NCI-H128 (cell line): ENCODE data around the gene ALG14.

Experiments
- DNase-seq: peaks from one replicate; lab custom pipeline; 2025; ENCODE audit not compliant: unreplicated experiment; lab: John Stamatoyannopoulos, UW

Gene ALG14

GRCh38 chr1:94986783-94987182 lies 86.0 kb downstream of the ALG14 start:
- DNase-seq = no peak

- no peak for DNase-seq
Observed at GRCh38 chr1:94983171-94983739, 89.5 kb downstream of the ALG14 start.

GRCh38 chr1:94982398-94982797 lies 90.4 kb downstream of the ALG14 start:
- no peak for DNase-seq

GRCh38 chr1:94981575-94981973 lies 91.2 kb downstream of the ALG14 start:
- no peak for DNase-seq

GRCh38 chr1:94980582-94981574 lies 91.9 kb downstream of the ALG14 start:
- DNase-seq = no peak

GRCh38 chr1:94979656-94980581 lies 92.8 kb downstream of the ALG14 start:
- no peak for DNase-seq

GRCh38 chr1:94979131-94979530 lies 93.6 kb downstream of the ALG14 start:
- no peak for DNase-seq

GRCh38 chr1:94978401-94978800 lies 94.3 kb downstream of the ALG14 start:
- DNase-seq = no peak

GRCh38 chr1:94976971-94977548 lies 95.7 kb downstream of the ALG14 start:
- no peak for DNase-seq

GRCh38 chr1:94974824-94975223 lies 97.9 kb downstream of the ALG14 start:
- no peak for DNase-seq

- no peak for DNase-seq
Observed at GRCh38 chr1:94974241-94974640, 98.5 kb downstream of the ALG14 start.

- no peak for DNase-seq
Observed at GRCh38 chr1:94973309-94973922, 99.3 kb downstream of the ALG14 start.

GRCh38 chr1:94971491-94971924 lies 101.2 kb downstream of the ALG14 start:
- DNase-seq = no peak

GRCh38 chr1:94970783-94971182 lies 102.0 kb downstream of the ALG14 start:
- DNase-seq = no peak

GRCh38 chr1:94969137-94969536 lies 103.6 kb downstream of the ALG14 start:
- no peak for DNase-seq

GRCh38 chr1:94966033-94966432 lies 106.7 kb downstream of the ALG14 start:
- DNase-seq = no peak

- no peak for DNase-seq
Observed at GRCh38 chr1:94963864-94964263, 108.9 kb downstream of the ALG14 start.

GRCh38 chr1:94962409-94963265 lies 110.1 kb downstream of the ALG14 start:
- DNase-seq = no peak

- no peak for DNase-seq
Observed at GRCh38 chr1:94961988-94962387, 110.8 kb downstream of the ALG14 start.

GRCh38 chr1:94961582-94961981 lies 111.2 kb downstream of the ALG14 start:
- no peak for DNase-seq
